NK-92 (cell line): Measurements from ENCODE around the gene SUCNR1.
"Not testable (repeated sequence)": the region's sequence is repeated elsewhere in the genome, so short reads cannot be mapped to it uniquely, and the experiment has no call there.

Source experiments
- DNase-seq: peaks from one replicate; lab custom pipeline; 2025; ENCODE audit not compliant: unreplicated experiment; lab: John Stamatoyannopoulos, UW

The SUCNR1 gene

GRCh38 chr3:151873398-151873797 lies at the start of gene SUCNR1:
TSS of gene SUCNR1 (plus strand) at chr3:151873643. CDS start at chr3:151879893, 6,250 bp downstream.
- no peak for DNase-seq

GRCh38 chr3:151827816-151828215 lies 45.6 kb upstream of the SUCNR1 start:
- no peak for DNase-seq

GRCh38 chr3:151835751-151836525 lies 37.5 kb upstream of the SUCNR1 start:
- DNase-seq, result no peak

- no peak for DNase-seq
Measured at GRCh38 chr3:151837057-151837456, 36.4 kb upstream of the SUCNR1 start.

- no peak for DNase-seq
Measured at GRCh38 chr3:151838574-151839312, 34.7 kb upstream of the SUCNR1 start.

GRCh38 chr3:151839313-151839631 lies 34.2 kb upstream of the SUCNR1 start:
- DNase-seq, result no peak

GRCh38 chr3:151841801-151842200 lies 31.6 kb upstream of the SUCNR1 start:
- DNase-seq, result no peak

GRCh38 chr3:151843275-151843674 lies 30.2 kb upstream of the SUCNR1 start:
- no peak for DNase-seq

GRCh38 chr3:151845306-151845905 lies 28.0 kb upstream of the SUCNR1 start:
- DNase-seq, result no peak

- DNase-seq, result not testable (repeated sequence)
Measured at GRCh38 chr3:151850065-151850464, 23.4 kb upstream of the SUCNR1 start.

GRCh38 chr3:151852074-151852811 lies 21.2 kb upstream of the SUCNR1 start:
- no peak for DNase-seq

GRCh38 chr3:151856118-151856517 lies 17.3 kb upstream of the SUCNR1 start:
- DNase-seq, result no peak

- no peak for DNase-seq
Measured at GRCh38 chr3:151856641-151857040, 16.8 kb upstream of the SUCNR1 start.

- DNase-seq, result no peak
Measured at GRCh38 chr3:151859233-151859673, 14.2 kb upstream of the SUCNR1 start.

- DNase-seq, result no peak
Measured at GRCh38 chr3:151859905-151860304, 13.5 kb upstream of the SUCNR1 start.

GRCh38 chr3:151863611-151864010 lies 9.8 kb upstream of the SUCNR1 start:
- no peak for DNase-seq

GRCh38 chr3:151864423-151865101 lies 8.9 kb upstream of the SUCNR1 start:
- no peak for DNase-seq

GRCh38 chr3:151866711-151867410 lies 6.6 kb upstream of the SUCNR1 start:
- no peak for DNase-seq

- no peak for DNase-seq
Measured at GRCh38 chr3:151867666-151868065, 5.8 kb upstream of the SUCNR1 start.

GRCh38 chr3:151869181-151869580 lies 4.3 kb upstream of the SUCNR1 start:
- no peak for DNase-seq
